Tibial nerve (tissue), 4 donors: ENCODE data around the gene FAM131A. TPM values are rescaled to one million over a fixed set of nuclear protein-coding genes. Genes with fewer than 3 reads are reported as not detected.

ENCODE experiments used
- DNase-seq, 2 donors: peaks; one replicate each; pipeline ENCODE4 v3.0.0-alpha.2; 2019; ENCODE audit warnings: low spot score in 2 of 2
- H3K27ac ChIP-seq, 4 donors: fragments of 200-600 bp; sonication (generic) in 3 of 4; one replicate each; pipeline ENCODE4 v1.5.1; 2017 to 2019; ENCODE audit warnings: mild to moderate bottlenecking in 1 of 4
- H3K27me3 ChIP-seq, 2 donors: fragments of 200-600 bp; sonication (generic) in 1 of 2; one replicate each; pipeline versions ENCODE4 v1.5.1 to v1.6.0; 2017 to 2019
- H3K36me3 ChIP-seq, 3 donors: fragments of 200-600 bp; sonication (generic); one replicate each; pipeline ENCODE4 v1.5.1; 2018 to 2019
- H3K4me1 ChIP-seq, 4 donors: fragments of 200-600 bp; sonication (generic) in 3 of 4; one replicate each; pipeline ENCODE4 v1.5.1; 2017 to 2019
- H3K4me3 ChIP-seq, 4 donors: fragments of 200-600 bp; sonication (generic) in 3 of 4; one replicate each; pipeline ENCODE4 v1.5.1; 2017 to 2019; ENCODE audit warnings: mild to moderate bottlenecking in 1 of 4, moderate library complexity in 1 of 4
- H3K9me3 ChIP-seq, 4 donors: fragments of 200-600 bp; sonication (generic) in 3 of 4; one replicate each; pipeline ENCODE4 v1.5.1; 2017 to 2019
- EP300 ChIP-seq, 2 donors: sonication (generic); formaldehyde crosslinking; IDR thresholded peaks; one replicate each; pipeline ENCODE4 v1.6.1; 2017; ENCODE audit warnings: antibody characterized with exemption in 2 of 2, mild to moderate bottlenecking in 1 of 2
- POLR2A ChIP-seq, 2 donors: fragments of 450-650 bp; IDR thresholded peaks; one replicate each; pipeline ENCODE4 v1.6.1; 2017; ENCODE audit warnings: antibody characterized with exemption in 2 of 2, mild to moderate bottlenecking in 2 of 2, moderate library complexity in 2 of 2
- WGBS, 2 donors: methylation state at CpG; one replicate each; pipeline ENCODE4 v1.1.5; 2018; 5-methylcytosine and 5-hydroxymethylcytosine counted together
- total RNA-seq, 4 donors: library from RNA; depleted of rRNA; stranded (reverse); fragments of >200 nt; gene quantifications; one replicate each; pipeline ENCODE4 v1.1.0, GENCODE V29; 2016
- TF ChIP-seq, protein P1 (sequence below), 5 experiments: fragments of 200-600 bp in 3 of 5; fragments of 450-650 bp in 2 of 5; sonication (generic) in 3 of 5; IDR thresholded peaks; one replicate each; pipeline ENCODE4 v1.5.1; 2016 to 2019; ENCODE audit warnings: antibody characterized with exemption in 5 of 5, mild to moderate bottlenecking in 3 of 5, moderate library complexity in 2 of 5

Gene FAM131A
- total RNA-seq, 4 donors from 2014 or later: 35.0 to 45.3 (median 39.6) TPM

DNA sequence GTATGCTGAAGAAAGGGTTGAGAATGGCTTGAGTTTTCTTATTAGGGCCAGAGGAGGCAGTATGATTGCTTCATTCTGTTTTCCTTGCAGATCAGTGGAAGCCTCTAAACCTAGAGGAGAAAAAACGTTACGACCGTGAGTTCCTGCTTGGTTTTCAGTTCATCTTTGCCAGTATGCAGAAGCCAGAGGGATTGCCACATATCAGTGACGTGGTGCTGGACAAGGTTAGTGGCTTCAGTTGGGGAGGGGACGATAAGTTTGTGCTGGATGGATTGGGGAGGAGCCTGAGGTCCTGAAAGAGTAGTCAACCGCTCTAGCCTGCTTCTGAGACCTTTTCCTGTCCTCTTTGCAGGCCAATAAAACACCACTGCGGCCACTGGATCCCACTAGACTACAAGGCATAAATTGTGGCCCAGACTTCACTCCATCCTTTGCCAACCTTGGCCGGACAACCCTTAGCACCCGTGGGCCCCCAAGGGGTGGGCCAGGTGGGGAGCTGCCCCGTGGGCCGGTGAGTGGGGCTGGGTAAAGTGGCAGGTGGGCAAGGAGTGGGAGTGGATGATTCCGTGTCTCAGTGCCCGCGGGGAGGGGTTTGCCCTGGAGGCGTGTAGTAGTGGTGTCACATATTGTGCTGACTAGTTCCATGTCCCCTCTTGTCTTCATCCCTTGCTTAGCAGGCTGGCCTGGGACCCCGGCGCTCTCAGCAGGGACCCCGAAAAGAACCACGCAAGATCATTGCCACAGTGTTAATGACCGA lies 14.5 kb upstream of the FAM131A start:
- no peaks in the 10 kb centered on the region for H3K9me3 ChIP-seq
- WGBS, 2 donors: 82 to 90% methylated on average over 17 to 20 of the region's 20 CpGs
- peaks cover 0 to 55% (median 24%) of the 10 kb centered on the region in 4 donors for H3K4me1 ChIP-seq
- DNase-seq: peak in 1 of 2 donors; percentile 70
- TF ChIP-seq POLR2A (IDR thresholded peaks at IDR 0.05) (no peak), EP300 (IDR thresholded peaks at IDR 0.05) (peak in 1 of 2 donors; percentile 38)
- no peaks in the 10 kb centered on the region for H3K27me3 ChIP-seq
- peaks cover 19 to 85% (median 60%) of the 10 kb centered on the region in 3 donors for H3K36me3 ChIP-seq
- H3K4me3 ChIP-seq: no peak overlapping the region
- peak overlapping the region in 2 of 4 donors; percentile 26 to 96 for H3K27ac ChIP-seq

DNA sequence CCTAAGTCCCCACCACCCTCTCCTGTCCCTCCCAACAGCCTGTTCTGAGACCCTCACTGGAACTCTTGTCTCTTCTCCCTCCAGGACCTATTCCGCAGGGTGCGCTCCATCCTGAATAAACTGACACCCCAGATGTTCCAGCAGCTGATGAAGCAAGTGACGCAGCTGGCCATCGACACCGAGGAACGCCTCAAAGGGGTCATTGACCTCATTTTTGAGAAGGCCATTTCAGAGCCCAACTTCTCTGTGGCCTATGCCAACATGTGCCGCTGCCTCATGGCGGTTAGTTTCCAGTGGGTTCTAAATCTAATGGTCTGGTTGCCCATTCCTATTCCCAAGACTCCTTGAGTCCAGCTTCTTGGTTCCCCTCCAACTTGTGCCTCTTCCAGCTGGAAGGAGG lies 13.7 kb upstream of the FAM131A start:
- Histone ChIP-seq H3K9me3 (no peaks in the 10 kb centered on the region), H3K4me3 (no peak overlapping the region), H3K4me1 (peaks cover 0 to 47% (median 21%) of the 10 kb centered on the region in 4 donors), H3K27ac (peak overlapping the region in 2 of 4 donors; percentile 26 to 96), H3K27me3 (no peaks in the 10 kb centered on the region), H3K36me3 (peaks cover 19 to 86% (median 67%) of the 10 kb centered on the region in 3 donors)
- WGBS, 2 donors: 69 to 91% methylated on average over 8 of the region's 8 CpGs
- no peak for DNase-seq
- no peak for TF ChIP-seq POLR2A (IDR thresholded peaks at IDR 0.05)
- TF ChIP-seq EP300 (IDR thresholded peaks at IDR 0.05): peak in 1 of 2 donors; percentile 32

DNA sequence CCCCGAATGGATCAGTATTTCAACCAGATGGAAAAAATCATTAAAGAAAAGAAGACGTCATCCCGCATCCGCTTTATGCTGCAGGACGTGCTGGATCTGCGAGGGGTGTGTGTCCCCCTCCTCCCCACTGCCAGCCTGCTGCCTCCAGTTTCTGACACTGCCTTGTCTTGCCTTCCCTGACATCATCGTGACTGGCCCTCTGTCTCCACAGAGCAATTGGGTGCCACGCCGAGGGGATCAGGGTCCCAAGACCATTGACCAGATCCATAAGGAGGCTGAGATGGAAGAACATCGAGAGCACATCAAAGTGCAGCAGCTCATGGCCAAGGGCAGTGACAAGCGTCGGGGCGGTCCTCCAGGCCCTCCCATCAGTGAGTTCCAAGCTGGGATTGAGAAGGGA lies 12.1 kb upstream of the FAM131A start:
- TF ChIP-seq POLR2A (IDR thresholded peaks at IDR 0.05) (no peak), EP300 (IDR thresholded peaks at IDR 0.05) (no peak)
- TF ChIP-seq, protein P1, sequence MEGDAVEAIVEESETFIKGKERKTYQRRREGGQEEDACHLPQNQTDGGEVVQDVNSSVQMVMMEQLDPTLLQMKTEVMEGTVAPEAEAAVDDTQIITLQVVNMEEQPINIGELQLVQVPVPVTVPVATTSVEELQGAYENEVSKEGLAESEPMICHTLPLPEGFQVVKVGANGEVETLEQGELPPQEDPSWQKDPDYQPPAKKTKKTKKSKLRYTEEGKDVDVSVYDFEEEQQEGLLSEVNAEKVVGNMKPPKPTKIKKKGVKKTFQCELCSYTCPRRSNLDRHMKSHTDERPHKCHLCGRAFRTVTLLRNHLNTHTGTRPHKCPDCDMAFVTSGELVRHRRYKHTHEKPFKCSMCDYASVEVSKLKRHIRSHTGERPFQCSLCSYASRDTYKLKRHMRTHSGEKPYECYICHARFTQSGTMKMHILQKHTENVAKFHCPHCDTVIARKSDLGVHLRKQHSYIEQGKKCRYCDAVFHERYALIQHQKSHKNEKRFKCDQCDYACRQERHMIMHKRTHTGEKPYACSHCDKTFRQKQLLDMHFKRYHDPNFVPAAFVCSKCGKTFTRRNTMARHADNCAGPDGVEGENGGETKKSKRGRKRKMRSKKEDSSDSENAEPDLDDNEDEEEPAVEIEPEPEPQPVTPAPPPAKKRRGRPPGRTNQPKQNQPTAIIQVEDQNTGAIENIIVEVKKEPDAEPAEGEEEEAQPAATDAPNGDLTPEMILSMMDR (IDR thresholded peaks at IDR 0.05): no peak
- peaks cover 19 to 100% (median 74%) of the 10 kb centered on the region in 3 donors for H3K36me3 ChIP-seq
- no peaks in the 10 kb centered on the region for H3K27me3 ChIP-seq
- H3K9me3 ChIP-seq: no peaks in the 10 kb centered on the region
- DNase-seq: no peak
- 90 to 92% methylated on average over 13 of the region's 13 CpGs for WGBS, 2 donors
- H3K4me1 ChIP-seq: peaks cover 0 to 31% (median 7%) of the 10 kb centered on the region in 4 donors
- no peak overlapping the region for H3K4me3 ChIP-seq
- peak overlapping the region in 1 of 4 donors; percentile 20 for H3K27ac ChIP-seq

DNA sequence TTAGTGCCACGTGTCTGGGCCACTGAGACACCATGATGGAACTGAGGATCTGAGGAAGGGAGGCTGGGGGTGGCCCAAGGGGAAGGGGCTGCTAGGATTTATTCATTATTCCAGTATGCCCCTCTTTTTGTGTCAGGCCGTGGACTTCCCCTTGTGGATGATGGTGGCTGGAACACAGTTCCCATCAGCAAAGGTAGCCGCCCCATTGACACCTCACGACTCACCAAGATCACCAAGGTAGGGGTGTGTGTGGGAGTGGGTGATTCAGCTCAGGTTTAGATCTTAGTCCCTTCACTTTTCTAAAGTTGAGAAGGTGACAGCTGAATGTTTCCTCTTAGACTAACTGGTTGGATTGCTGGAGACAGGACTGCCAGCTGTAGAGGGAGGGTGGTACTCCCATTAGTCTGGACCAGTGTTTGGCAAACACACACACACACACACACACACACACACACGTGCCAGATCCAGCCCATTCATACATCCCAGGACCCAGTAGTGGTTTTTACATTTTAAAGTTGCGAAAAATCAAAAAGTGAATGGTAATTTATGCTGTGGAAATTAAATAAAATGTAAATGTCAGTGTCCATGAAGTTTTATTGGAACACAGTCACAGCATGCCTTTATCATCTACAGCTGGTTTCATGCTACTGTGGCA lies 11.6 kb upstream of the FAM131A start:
- H3K27me3 ChIP-seq: no peaks in the 10 kb centered on the region
- peaks cover 0 to 25% (median 2%) of the 10 kb centered on the region in 4 donors for H3K4me1 ChIP-seq
- H3K4me3 ChIP-seq: no peak overlapping the region
- H3K36me3 ChIP-seq: peaks cover 19 to 100% (median 75%) of the 10 kb centered on the region in 3 donors
- TF ChIP-seq POLR2A (IDR thresholded peaks at IDR 0.05) (no peak), EP300 (IDR thresholded peaks at IDR 0.05) (no peak)
- TF ChIP-seq, protein P1 (IDR thresholded peaks at IDR 0.05): no peak
- DNase-seq: no peak
- WGBS, 2 donors: 83 to 84% methylated on average over 6 of the region's 6 CpGs
- no peaks in the 10 kb centered on the region for H3K9me3 ChIP-seq
- H3K27ac ChIP-seq: peak overlapping the region in 1 of 4 donors; percentile 2

DNA sequence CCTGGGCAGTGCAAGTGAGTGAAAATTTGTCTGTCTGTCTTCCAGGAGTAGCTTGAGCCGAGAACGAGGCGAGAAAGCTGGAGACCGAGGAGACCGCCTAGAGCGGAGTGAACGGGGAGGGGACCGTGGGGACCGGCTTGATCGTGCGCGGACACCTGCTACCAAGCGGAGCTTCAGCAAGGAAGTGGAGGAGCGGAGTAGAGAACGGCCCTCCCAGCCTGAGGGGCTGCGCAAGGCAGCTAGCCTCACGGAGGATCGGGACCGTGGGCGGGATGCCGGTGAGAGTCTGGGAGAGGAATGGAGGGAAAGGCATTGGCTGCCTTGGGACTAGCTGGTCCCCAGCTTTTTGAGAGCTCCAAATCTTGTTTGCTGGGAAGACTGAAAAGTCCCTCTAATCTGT lies 10.2 kb upstream of the FAM131A start:
- H3K27ac ChIP-seq: no peak overlapping the region
- no peaks in the 10 kb centered on the region for H3K9me3 ChIP-seq
- H3K4me3 ChIP-seq: no peak overlapping the region
- no peaks in the 10 kb centered on the region for H3K27me3 ChIP-seq
- 90 to 92% methylated on average over 21 of the region's 21 CpGs for WGBS, 2 donors
- H3K36me3 ChIP-seq: peaks cover 12 to 100% (median 74%) of the 10 kb centered on the region in 3 donors
- TF ChIP-seq EP300 (IDR thresholded peaks at IDR 0.05): no peak
- no peak for TF ChIP-seq POLR2A (IDR thresholded peaks at IDR 0.05)
- TF ChIP-seq, protein P1 (IDR thresholded peaks at IDR 0.05): no peak
- no peak for DNase-seq
- peaks cover 0 to 12% (median 0%) of the 10 kb centered on the region in 4 donors for H3K4me1 ChIP-seq

DNA sequence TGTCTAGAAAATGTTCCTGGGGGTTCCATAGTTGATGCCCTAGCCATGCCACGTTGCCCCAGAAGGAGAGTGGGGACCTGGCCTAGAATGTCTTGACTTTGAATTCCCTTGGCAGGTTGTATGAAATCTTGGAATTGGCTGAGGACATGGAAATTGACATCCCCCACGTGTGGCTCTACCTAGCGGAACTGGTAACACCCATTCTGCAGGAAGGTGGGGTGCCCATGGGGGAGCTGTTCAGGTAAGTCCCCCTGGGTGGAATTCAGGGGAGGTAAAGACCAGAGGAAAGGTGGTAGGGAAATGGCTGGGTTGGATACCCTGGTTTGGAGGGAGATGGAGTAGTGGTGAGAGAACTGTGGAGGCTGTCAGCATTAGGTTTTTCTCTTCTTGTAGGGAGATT lies 8.9 kb upstream of the FAM131A start:
- Histone ChIP-seq H3K4me1 (peaks cover 0 to 7% (median 0%) of the 10 kb centered on the region in 4 donors), H3K9me3 (no peaks in the 10 kb centered on the region), H3K27ac (no peak overlapping the region), H3K36me3 (peaks cover 7 to 100% (median 74%) of the 10 kb centered on the region in 3 donors), H3K4me3 (no peak overlapping the region), H3K27me3 (no peaks in the 10 kb centered on the region)
- DNase-seq: no peak
- WGBS, 2 donors: 46 to 64% methylated on average over 3 of the region's 3 CpGs
- no peak for TF ChIP-seq EP300 (IDR thresholded peaks at IDR 0.05)
